Femur (tissue), 1 donor: ENCODE measurements around the gene PYGL.
A peak's percentile ranks its signal among the peaks of the same experiment; 100 is the strongest.

ENCODE experiments used
- DNase-seq: peaks from one replicate; pipeline ENCODE4 v3.0.0-alpha.2; 2017

PYGL gene

GRCh38 chr14:50871228-50871627 lies 73.1 kb downstream of the PYGL start:
- DNase-seq: no peak

GRCh38 chr14:50865391-50866076 lies 78.7 kb downstream of the PYGL start:
- no peak for DNase-seq

GRCh38 chr14:50864946-50865345 lies 79.3 kb downstream of the PYGL start:
- no peak for DNase-seq

- no peak for DNase-seq
These were observed 80.0 kb downstream of the PYGL start for GRCh38 chr14:50864237-50864636.

GRCh38 chr14:50862036-50862570 lies 82.2 kb downstream of the PYGL start:
- DNase-seq: no peak

- DNase-seq: peak; percentile 91
These were observed 83.7 kb downstream of the PYGL start for GRCh38 chr14:50860478-50861086.

GRCh38 chr14:50859296-50859624 lies 85.0 kb downstream of the PYGL start:
- no peak for DNase-seq

GRCh38 chr14:50856660-50857059 lies 87.6 kb downstream of the PYGL start:
- no peak for DNase-seq

GRCh38 chr14:50855558-50855957 lies 88.7 kb downstream of the PYGL start:
- no peak for DNase-seq
